HepG2 (cell line): ENCODE data around the gene C16orf54. TPM values are rescaled to one million over a fixed set of nuclear protein-coding genes. Genes with fewer than 3 reads are reported as not detected.
"Not testable (repeated sequence)": the region's sequence is repeated elsewhere in the genome, so short reads cannot be mapped to it uniquely, and the experiment has no call there.

ENCODE experiments used
- ATAC-seq: fragments of 200-7000 bp; cut with Tn5 transposase; 3 replicates; pipeline ENCODE4 v1.9.1; 2020; ENCODE audit warnings: mild to moderate bottlenecking, moderate library complexity
- BruUV-seq: library from RNA; stranded (reverse); fragments of 400-500 nt; replicated peaks from 2 replicates; lab custom pipeline; 2021; lab: Mats Ljungman, UMichigan
- CTCF ChIA-PET: fragments of 300-600 bp; formaldehyde crosslinking; extraction: SDS; loops from one replicate; lab custom pipeline; 2021; ENCODE audit warnings: low total read pairs, inconsistent platforms, low intra/inter-chr PET ratio; lab: Yijun Ruan, JAX
- POLR2A ChIA-PET: fragments of 350-600 bp; sonication (Branson Sonifier 250); formaldehyde crosslinking; loops from one replicate; lab custom pipeline; 2020; ENCODE audit warnings: antibody characterized with exemption, inconsistent platforms; lab: Yijun Ruan, JAX
- DNase-seq: peaks from one replicate; pipeline ENCODE4 v3.0.0-alpha.2; 2015; ENCODE audit warnings: low spot score
- FAIRE-seq: peaks from 3 replicates; lab custom pipeline; 2011; peaks lifted over from hg19 to GRCh38; lab: Jason Lieb, UNC
- H2AFZ ChIP-seq: one replicate; pipeline ENCODE4 v1.6.1; 2011; ENCODE audit warnings: low read length, inconsistent platforms
- H3K27ac ChIP-seq: fragments of 300-600 bp; 3 replicates; pipeline ENCODE4 v1.8.0; 2011; ENCODE audit warnings: mixed run types, mild to moderate bottlenecking, mixed read lengths, low read length, inconsistent platforms; ENCODE audit not compliant: insufficient read depth; ENCODE audit errors: extremely low read length
- H3K27me3 ChIP-seq, 2 experiments: fragments of 200-600 bp in 1 of 2; 2 replicates in 1 of 2; 3 replicates in 1 of 2; pipeline versions ENCODE4 v1.6.0 to v1.8.0; 2011; ENCODE audit warnings: low read length in 2 of 2, mild to moderate bottlenecking in 2 of 2, moderate library complexity in 2 of 2, inconsistent platforms in 1 of 2; ENCODE audit not compliant: insufficient read depth in 2 of 2, control insufficient read depth in 1 of 2
- H3K36me3 ChIP-seq, 2 experiments: fragments of 200-600 bp in 1 of 2; replicated peaks in 1 of 2; 2 replicates in 1 of 2; 3 replicates in 1 of 2; pipeline versions ENCODE4 v1.5.1 to v1.8.0; 2011; ENCODE audit warnings: low read length in 2 of 2, inconsistent platforms in 1 of 2; ENCODE audit not compliant: insufficient read depth in 2 of 2, control insufficient read depth in 1 of 2
- H3K4me1 ChIP-seq: 2 replicates; pipeline ENCODE4 v1.5.1; 2012; ENCODE audit warnings: low read length, inconsistent platforms; ENCODE audit not compliant: insufficient read depth
- H3K4me2 ChIP-seq: 2 replicates; pipeline ENCODE4 v1.6.0; 2011; ENCODE audit warnings: low read depth, low read length, inconsistent platforms
- H3K4me3 ChIP-seq, 3 experiments: fragments of 200-600 bp in 1 of 3; sonication (generic), shearing (Covaris generic) in 1 of 3; replicated peaks in 1 of 3; 2 replicates each; pipeline ENCODE4 v1.5.1; 2011 to 2016; ENCODE audit warnings: low read length in 3 of 3, inconsistent platforms in 2 of 3, low read depth in 2 of 3, mild to moderate bottlenecking in 2 of 3, control low read depth in 1 of 3, mixed read lengths in 1 of 3; ENCODE audit not compliant: insufficient read depth in 1 of 3
- H3K79me2 ChIP-seq: one replicate; pipeline ENCODE4 v1.6.1; 2011; ENCODE audit warnings: low read length, inconsistent platforms; ENCODE audit not compliant: insufficient read depth
- H3K9ac ChIP-seq: 2 replicates; pipeline ENCODE4 v1.6.0; 2011; ENCODE audit warnings: mild to moderate bottlenecking, low read depth, low read length, inconsistent platforms; ENCODE audit not compliant: insufficient read depth
- H3K9me3 ChIP-seq: 2 replicates; pipeline ENCODE4 v1.5.1; 2012; ENCODE audit warnings: mild to moderate bottlenecking, low read length
- H4K20me1 ChIP-seq: 2 replicates; pipeline ENCODE4 v1.6.0; 2011; ENCODE audit warnings: inconsistent platforms, mild to moderate bottlenecking, low read length, moderate library complexity; ENCODE audit not compliant: insufficient read depth
- ATF2 ChIP-seq: sonication (generic); formaldehyde crosslinking; IDR thresholded peaks from 2 replicates; pipeline ENCODE4 v1.4.0; 2020; ENCODE audit warnings: missing genetic modification reagents
- KMT2B ChIP-seq: IDR thresholded peaks from 2 replicates; pipeline ENCODE4 v1.6.1; 2016; ENCODE audit warnings: missing genetic modification reagents, missing compliant biosample characterization
- LCORL ChIP-seq, 2 experiments: fragments of 450-650 bp in 1 of 2; sonication (generic) in 1 of 2; formaldehyde crosslinking in 1 of 2; IDR thresholded peaks; 2 replicates each; pipeline versions ENCODE4 v1.5.0 to v1.6.1; 2017 to 2020; ENCODE audit warnings: antibody characterized with exemption in 1 of 2, missing genetic modification reagents in 1 of 2
- MYC ChIP-seq: sonication (generic); formaldehyde crosslinking; IDR thresholded peaks from 2 replicates; pipeline ENCODE4 v1.9.0; 2021; ENCODE audit warnings: missing genetic modification reagents, borderline replicate concordance
- NFYC ChIP-seq: IDR thresholded peaks from 2 replicates; pipeline ENCODE4 v1.6.1; 2016; ENCODE audit warnings: missing genetic modification reagents, missing compliant biosample characterization
- NR2F1 ChIP-seq, 2 experiments: fragments of 450-650 bp in 1 of 2; formaldehyde crosslinking in 1 of 2; IDR thresholded peaks; 2 replicates each; pipeline versions ENCODE4 v1.5.0 to v1.6.1; 2016 to 2020; ENCODE audit warnings: mild to moderate bottlenecking in 1 of 2, missing compliant biosample characterization in 1 of 2, missing genetic modification reagents in 1 of 2, moderate library complexity in 1 of 2
- SALL2 ChIP-seq: sonication (generic); formaldehyde crosslinking; IDR thresholded peaks from 2 replicates; pipeline ENCODE4 v1.8.1; 2023; ENCODE audit warnings: mild to moderate bottlenecking, missing genetic modification reagents, inconsistent platforms
- SOX5 ChIP-seq: IDR thresholded peaks from 2 replicates; pipeline ENCODE4 v1.6.1; 2016; ENCODE audit warnings: borderline replicate concordance
- STAT6 ChIP-seq: sonication (generic); formaldehyde crosslinking; IDR thresholded peaks from 2 replicates; pipeline ENCODE4 v1.4.0; 2020; ENCODE audit warnings: missing genetic modification reagents, mild to moderate bottlenecking, borderline replicate concordance
- USF2 ChIP-seq, 2 experiments: sonication (generic) in 1 of 2; formaldehyde crosslinking in 1 of 2; IDR thresholded peaks; 2 replicates each; pipeline versions ENCODE4 v1.5.1 to v1.6.1; 2011 to 2020; ENCODE audit warnings: borderline replicate concordance in 1 of 2, low read depth in 1 of 2, low read length in 1 of 2, mild to moderate bottlenecking in 1 of 2, missing genetic modification reagents in 1 of 2, moderate library complexity in 1 of 2
- ZFY ChIP-seq: sonication (generic); formaldehyde crosslinking; IDR thresholded peaks from 2 replicates; pipeline ENCODE4 v1.4.0; 2020; ENCODE audit warnings: missing genetic modification reagents
- ZNF362 ChIP-seq: sonication (generic); formaldehyde crosslinking; IDR thresholded peaks from 2 replicates; pipeline ENCODE4 v1.4.0; 2020; ENCODE audit warnings: missing genetic modification reagents, mild to moderate bottlenecking, borderline replicate concordance
- ZZZ3 ChIP-seq: sonication (generic); formaldehyde crosslinking; IDR thresholded peaks from 2 replicates; pipeline ENCODE4 v1.4.0; 2020; ENCODE audit warnings: missing genetic modification reagents, mild to moderate bottlenecking, borderline replicate concordance
- WGBS: methylation state at CpG from one replicate; pipeline ENCODE4 v1.1.6; 2017; ENCODE audit warnings: low lambda C conversion rate; 5-methylcytosine and 5-hydroxymethylcytosine counted together
- in situ Hi-C: cut with HindIII; loops from 2 replicates; pipeline ENCODE4 v1.10.0; 2017; ENCODE audit warnings: low pct_unique_long_range_greater_than_20kb; ENCODE audit not compliant: extremely low pct_ligation_motif_present
- intact Hi-C: fragments of 100-400 bp; cut with micrococcal nuclease; formaldehyde crosslinking; loops from one replicate; pipeline ENCODE4 v1.10.0; 2022; ENCODE audit not compliant: unreplicated experiment
- polyA plus RNA-seq, 8 experiments: library from polyadenylated mRNA; depleted of rRNA in 3 of 8; stranded (reverse) in 7 of 8; unstranded in 1 of 8; fragments of >200 nt; fragmentation: Illumina TruSeq in 4 of 8; extraction: Trizol in 4 of 8; gene quantifications; 2 replicates each; pipeline versions ENCODE4 v1.2.1 to v1.2.3, GENCODE V29; 2011 to 2016; ENCODE audit warnings: low read depth in 4 of 8, missing spikeins in 1 of 8, mixed read lengths in 1 of 8; ENCODE audit not compliant: insufficient read depth in 1 of 8
- total RNA-seq, 5 experiments: library from RNA; depleted of rRNA; stranded (reverse); fragments of >200 nt; fragmentation: Illumina TruSeq; extraction: Trizol; gene quantifications; 2 replicates each; pipeline ENCODE4 v1.2.3, GENCODE V29; 2016; ENCODE audit warnings: low read depth in 1 of 5

The C16orf54 gene
- total and polyA plus RNA-seq, 2 of the 13 experiments (the other 11 are each of a cell fraction or from before 2014, with no cell fraction given), result not detected

GRCh38 chr16:29721167-29721879 lies 24.5 kb downstream of the C16orf54 start:
- in situ Hi-C loops; BruUV-seq; H2AFZ ChIP-seq; H3K9ac ChIP-seq; H3K36me3 ChIP-seq; H3K79me2 ChIP-seq; H4K20me1 ChIP-seq; H3K27me3 ChIP-seq; H3K9me3 ChIP-seq; TF ChIP-seq USF2 (IDR thresholded peaks at IDR 0.05; ENCODE audit: low read depth, low read length); LCORL (IDR thresholded peaks at IDR 0.05): not testable (repeated sequence)
- POLR2A ChIA-PET, result interaction anchor here (0.6 to 2.2 kb wide), 7 partner anchors 8 to 94 kb away, joined by 3 to 11 read pairs (median 3); partner anchors contain the start of genes PAGR1 and QPRT
- peaks cover 20% of the 10 kb centered on the region for H3K4me1 ChIP-seq
- ATAC-seq, result peak; percentile 86
- DNase-seq, result peak; percentile 70
- peak overlapping the region; percentile 70 for H3K4me2 ChIP-seq
- FAIRE-seq, result peak; percentile 43
- H3K27ac ChIP-seq, result peak overlapping the region; percentile 25
- 6% methylated on average over 24 of the region's 24 CpGs for WGBS
- CTCF ChIA-PET, result interaction anchor here (2.7 kb wide), 1 partner anchor 20 kb away, joined by 23 read pairs; no protein-coding TSS in a partner anchor
- peak overlapping the region; percentile 28 to 60 (median 30); a peak in 5 of 6 replicates for H3K4me3 ChIP-seq
- intact Hi-C loops, result loop anchor here (1.0 kb wide), 1 partner anchor 21 kb away; no protein-coding TSS in a partner anchor
- TF ChIP-seq ZNF362 (CRISPR knock-in tag), result 0 out of 2 replicates have a peak, but pooled peaks have one; percentile 24
- peak; percentile 73; the same call in 1 of the 2 replicates for TF ChIP-seq USF2 (CRISPR knock-in tag; IDR thresholded peaks at IDR 0.05; ENCODE audit: borderline replicate concordance)
- 0 out of 2 replicates have a peak, but pooled peaks have one; percentile 39 for TF ChIP-seq ZZZ3
- 0 out of 4 replicates have a peak, but pooled peaks of 1 of the 2 experiments have one; percentile 18 for TF ChIP-seq NR2F1 (CRISPR knock-in tag; IDR thresholded peaks at IDR 0.05)
- TF ChIP-seq LCORL (CRISPR knock-in tag; IDR thresholded peaks at IDR 0.05), result peak; percentile 30; the same call in 1 of the 2 replicates
- 0 out of 2 replicates have a peak, but pooled peaks have one; percentile 46 for TF ChIP-seq SALL2
- TF ChIP-seq ZFY (CRISPR knock-in tag), result peak; percentile 66
- 0 out of 2 replicates have a peak, but pooled peaks have one; percentile 30 for TF ChIP-seq MYC
- peak; percentile 18; the same call in 1 of the 2 replicates for TF ChIP-seq NFYC
- peak; percentile 77; the same call in 1 of the 2 replicates for TF ChIP-seq ATF2
- 0 out of 2 replicates have a peak, but pooled peaks have one; percentile 33 for TF ChIP-seq KMT2B (CRISPR knock-in tag)
- TF ChIP-seq STAT6, result 0 out of 2 replicates have a peak, but pooled peaks have one; percentile 35
- peak; percentile 14; the same call in 1 of the 2 replicates for TF ChIP-seq SOX5 (CRISPR knock-in tag)
